Hypothalamus (tissue), 51 donors: Measurements from ENCODE around the gene SLC9A4.

Experiments used
- DNase-seq, 51 donors: peaks; one replicate each; lab custom pipeline; 2025; lab: John Stamatoyannopoulos, UW

SLC9A4 gene

DNA sequence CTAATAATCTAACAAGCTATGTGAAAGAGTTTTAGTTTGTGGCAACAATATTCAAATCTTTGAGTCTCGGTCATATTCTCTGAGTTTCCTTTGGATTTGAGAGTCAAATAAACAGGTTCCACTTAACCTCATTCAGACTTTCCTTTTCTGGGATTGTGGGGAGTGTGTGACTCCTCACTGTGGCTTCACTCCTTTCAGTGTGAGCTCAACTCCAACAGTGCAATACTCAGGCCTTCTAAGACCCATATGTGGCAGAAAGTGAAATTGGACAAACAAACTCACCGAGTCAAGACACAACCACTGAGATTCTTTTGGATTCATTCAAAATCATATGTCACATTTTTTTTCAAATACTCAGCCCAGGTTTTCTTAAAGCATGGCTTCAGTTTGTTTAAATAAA, 25.4 kb downstream of the SLC9A4 start:
- no peak for DNase-seq

- no peak for DNase-seq
Measured at GRCh38 chr2:102499558-102499957, 26.5 kb downstream of the SLC9A4 start.

DNA sequence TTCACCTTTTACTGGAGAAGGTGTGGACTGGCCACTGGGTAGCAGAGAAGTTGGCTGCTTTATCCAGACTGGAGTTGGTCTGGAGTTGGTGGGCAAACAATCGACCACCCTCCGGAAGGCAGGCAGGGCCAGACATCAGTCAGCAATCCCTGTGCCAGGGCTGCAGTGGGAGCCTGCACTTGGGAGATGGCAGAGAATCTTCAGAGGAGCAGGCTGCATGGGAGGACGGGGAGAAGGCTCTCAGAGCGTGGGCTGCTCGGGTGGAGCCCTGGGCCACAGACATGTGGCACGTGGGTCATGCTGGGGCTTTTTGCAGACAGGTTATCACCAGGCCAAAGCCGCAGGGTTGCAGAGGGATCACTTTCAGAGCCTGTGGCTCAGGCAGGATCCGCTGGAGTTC, 29.6 kb downstream of the SLC9A4 start:
- DNase-seq = no peak

- DNase-seq = no peak
Measured at GRCh38 chr2:102504833-102505232, 31.8 kb downstream of the SLC9A4 start.

DNA sequence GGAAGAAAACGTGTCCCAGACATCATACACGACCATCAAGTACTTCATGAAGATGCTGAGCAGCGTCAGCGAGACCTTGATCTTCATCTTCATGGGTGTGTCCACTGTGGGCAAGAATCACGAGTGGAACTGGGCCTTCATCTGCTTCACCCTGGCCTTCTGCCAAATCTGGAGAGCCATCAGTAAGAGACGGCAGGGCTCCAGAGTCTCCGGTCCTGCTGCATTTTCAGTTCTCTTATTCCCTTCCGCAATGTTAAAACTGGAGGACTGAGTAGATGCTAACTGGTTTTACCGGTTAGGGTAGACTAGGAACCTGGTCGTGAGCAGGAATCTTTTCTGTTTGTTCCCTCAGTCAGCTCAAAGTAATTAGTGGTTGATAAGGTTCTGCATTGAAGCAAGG, 32.3 kb downstream of the SLC9A4 start:
- DNase-seq = peak in 7 of 51 donors; percentile 1 to 9 (median 3)

DNA sequence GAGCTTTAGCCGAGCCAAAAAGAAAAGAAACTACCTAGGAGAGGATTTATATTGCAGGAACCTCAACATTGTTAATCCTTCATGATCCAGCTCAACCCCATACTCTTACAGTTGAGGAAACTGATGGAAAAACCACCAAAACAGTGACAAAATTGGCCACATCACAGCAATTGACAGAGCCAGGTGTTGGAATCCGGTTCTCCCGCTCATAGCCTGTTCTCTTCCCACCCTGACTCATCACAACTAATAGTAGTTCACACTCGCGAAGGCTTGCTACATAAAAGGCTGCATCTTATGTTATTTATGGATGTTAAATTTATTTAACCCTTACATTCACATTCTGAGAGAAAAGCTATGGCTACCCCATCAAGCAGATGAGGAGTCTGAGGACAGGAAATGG, 33.7 kb downstream of the SLC9A4 start:
- no peak for DNase-seq

DNA sequence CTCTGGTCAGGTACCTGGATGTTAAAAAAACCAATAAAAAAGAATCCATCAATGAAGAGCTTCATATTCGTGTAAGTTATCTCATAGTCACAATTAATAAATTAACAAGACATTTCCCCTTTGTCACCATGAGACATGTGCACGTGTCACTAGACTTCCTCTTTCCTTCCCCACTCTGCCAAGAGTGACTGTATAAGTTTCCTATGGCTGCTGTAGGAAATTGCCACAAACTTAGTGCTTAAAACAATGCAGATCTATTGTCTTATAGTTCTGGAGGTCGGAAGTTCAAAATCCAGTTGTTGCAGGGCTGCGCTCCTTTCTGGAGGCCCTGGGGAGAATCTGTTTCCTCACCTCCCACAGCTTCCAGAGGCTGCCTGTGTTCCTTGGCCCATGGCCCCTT, 35.8 kb downstream of the SLC9A4 start:
- no peak for DNase-seq

DNA sequence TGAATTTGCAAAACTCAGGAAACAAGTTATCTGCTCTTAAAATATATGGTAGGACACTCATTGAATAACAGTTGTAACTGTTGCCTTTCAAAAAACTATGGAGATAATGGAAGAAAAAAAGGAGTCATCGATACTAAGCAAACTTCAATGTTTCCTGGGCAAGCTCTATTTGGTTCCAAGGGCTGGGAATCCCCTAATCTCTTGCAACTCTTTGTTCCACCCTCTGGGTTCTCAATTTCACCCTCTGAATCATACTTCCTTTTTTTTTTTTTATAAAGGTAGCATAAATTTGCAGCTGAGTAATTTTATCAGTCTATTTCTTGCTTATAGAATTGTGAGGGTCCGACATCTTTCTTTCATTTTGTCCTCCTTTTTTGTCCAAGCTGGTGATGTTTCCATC, 36.7 kb downstream of the SLC9A4 start:
- DNase-seq = no peak

DNA sequence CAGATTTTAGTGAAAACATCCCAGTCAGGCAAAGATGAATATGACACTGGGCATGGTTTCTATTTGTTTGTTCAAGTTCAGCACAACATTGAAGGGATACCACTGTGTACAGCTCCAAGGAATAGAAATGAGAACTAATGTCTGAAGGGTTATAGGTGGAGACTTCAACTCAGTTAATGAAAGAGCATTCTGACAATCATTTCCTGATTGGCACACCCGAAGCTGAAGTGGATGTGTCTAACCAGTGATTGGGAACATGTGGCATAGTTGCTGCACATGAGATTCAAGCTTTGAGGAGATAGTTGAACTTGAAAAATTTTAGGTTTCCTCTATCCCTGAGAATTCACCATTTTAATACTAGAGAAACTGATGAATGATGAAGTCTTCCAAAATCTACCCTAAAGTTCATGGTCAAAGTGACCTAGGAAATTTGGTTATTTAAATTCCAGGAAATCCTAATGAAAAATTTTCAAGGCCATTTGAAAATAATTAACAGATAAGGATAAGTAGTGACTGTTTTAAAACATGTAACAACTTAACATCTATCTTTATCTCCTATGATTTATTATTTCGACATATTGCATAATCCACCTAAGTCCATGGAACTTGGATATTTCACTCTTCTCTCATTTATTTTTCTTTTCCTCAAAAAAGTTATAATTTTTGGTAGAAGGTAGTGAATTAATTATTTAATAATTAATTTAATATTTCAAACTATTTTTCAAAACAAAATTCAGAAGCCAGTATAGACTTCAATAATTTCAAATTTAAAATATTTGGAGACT, 38.0 kb downstream of the SLC9A4 start:
- no peak for DNase-seq

DNA sequence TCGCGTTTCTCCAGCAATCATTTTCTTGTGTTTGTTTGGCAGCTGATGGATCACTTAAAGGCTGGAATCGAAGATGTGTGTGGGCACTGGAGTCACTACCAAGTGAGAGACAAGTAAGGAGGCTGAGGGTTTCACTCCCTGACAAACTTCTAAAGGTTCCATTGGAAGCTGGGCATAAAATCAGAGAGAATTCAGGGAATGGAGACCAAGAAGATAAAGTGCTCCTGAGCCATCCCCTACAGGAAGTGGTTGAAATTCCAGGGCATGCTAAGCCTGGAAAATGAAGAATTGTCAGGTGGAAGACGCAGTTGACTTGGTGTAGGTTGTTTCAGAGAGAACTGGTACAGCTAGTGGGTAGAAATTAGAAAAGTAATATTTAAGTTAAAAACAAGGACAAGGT, 39.1 kb downstream of the SLC9A4 start:
- no peak for DNase-seq

- peak in 1 of 51 donors; percentile 28 for DNase-seq
Measured at GRCh38 chr2:102513355-102513939, 40.4 kb downstream of the SLC9A4 start.

- peak in 1 of 51 donors; percentile 41 for DNase-seq
Measured at GRCh38 chr2:102514061-102514785, 41.2 kb downstream of the SLC9A4 start.

- DNase-seq = no peak
Measured at GRCh38 chr2:102515851-102516250, 42.8 kb downstream of the SLC9A4 start.

DNA sequence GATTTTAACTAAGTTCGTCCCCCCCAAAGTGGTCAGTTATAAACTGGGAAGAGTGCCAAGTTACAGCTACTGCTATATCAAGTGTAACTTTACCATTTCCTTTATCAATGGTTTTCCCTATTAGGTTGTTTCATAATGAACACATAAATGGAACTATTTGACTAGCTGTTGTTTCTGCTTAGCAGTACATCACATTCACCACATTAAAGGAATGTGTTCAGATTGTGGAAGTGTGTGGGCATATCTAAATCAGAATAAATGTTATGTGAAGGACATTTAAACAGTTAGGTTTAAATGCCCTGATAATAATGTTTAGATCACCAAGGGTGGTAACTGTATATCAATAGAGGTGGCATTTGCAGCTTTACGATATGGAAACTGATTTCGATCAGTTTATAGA, 45.1 kb downstream of the SLC9A4 start:
- no peak for DNase-seq

DNA sequence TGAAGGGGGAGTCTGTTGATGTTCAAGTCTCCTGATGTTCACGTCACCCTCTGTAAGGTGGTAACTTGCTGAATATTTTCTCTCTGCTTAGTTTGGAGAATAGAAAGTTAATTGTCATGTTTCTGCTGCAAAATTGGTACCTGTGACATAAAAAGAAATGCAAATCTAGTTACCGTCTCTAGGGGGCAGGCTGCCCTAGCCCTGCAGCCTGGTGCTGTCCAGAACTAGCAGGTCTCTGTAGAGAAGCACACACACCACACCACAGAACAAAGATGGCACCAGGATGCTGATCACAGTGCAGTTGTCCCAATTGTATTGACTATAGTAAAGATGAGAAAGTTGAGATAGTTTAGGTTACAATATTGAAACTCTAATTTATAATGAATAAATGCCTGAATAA, 47.0 kb downstream of the SLC9A4 start:
- DNase-seq = no peak

DNA sequence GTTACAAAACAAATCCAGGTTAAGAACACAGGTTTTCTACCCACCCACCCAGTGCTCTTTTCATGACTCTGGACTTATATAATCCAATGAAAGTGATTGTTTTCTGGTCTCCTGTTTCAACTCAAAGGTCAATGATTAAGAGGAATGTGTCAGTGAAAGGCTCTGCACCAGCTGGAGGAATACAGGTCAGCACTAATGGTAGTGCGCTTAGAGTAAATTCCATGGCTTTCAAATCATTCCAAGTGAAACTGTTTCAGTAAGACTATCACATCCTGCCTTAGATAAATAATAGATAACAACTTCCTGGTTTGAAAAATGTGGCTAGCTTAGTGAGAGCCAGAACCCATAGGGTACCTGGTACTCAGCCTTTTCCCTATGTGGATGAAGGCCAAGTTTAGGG, 47.8 kb downstream of the SLC9A4 start:
- DNase-seq = no peak

- DNase-seq = no peak
Measured at GRCh38 chr2:102522162-102522561, 49.1 kb downstream of the SLC9A4 start.

- DNase-seq = no peak
Measured at GRCh38 chr2:102522890-102523289, 49.9 kb downstream of the SLC9A4 start.

DNA sequence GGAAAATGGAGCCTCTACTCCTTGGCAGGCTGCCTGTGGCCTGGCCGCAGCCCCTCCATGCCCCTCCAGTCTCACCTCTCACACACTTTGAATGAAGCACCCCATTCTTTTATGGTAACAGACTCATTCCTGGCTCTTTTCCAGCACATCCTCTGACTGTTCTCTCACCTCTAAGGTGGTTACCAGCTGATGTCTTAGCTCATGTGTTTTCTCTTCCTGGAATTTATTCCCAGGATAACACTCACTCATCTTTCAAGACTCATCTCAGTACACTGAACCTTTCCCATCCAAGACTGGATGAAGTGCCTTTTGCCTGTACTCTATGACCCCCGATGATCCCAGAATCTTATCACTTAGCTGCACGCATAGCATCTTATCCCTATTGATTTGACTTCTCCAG, 50.6 kb downstream of the SLC9A4 start:
- DNase-seq = no peak

- no peak for DNase-seq
Measured at GRCh38 chr2:102527086-102527485, 54.1 kb downstream of the SLC9A4 start.

DNA sequence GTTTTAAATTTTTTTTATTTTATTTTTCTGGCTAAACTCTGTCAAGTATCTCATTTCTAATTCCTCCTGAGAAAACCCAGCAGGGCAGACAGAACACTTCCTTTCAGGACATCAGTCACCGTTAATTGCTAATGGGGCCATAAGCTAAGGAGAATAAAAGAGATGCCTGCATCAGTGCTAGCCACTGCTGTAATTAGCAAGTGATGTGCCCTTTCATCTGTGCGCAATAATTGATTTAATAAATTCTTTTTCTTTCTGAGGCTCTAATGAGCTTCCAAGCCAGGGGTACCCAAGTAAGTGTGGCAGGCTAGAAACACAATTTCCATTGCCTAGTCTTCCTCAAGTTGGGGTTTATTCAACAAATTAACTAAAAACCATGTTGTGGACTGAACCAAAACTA, 65.5 kb downstream of the SLC9A4 start:
- DNase-seq = no peak

DNA sequence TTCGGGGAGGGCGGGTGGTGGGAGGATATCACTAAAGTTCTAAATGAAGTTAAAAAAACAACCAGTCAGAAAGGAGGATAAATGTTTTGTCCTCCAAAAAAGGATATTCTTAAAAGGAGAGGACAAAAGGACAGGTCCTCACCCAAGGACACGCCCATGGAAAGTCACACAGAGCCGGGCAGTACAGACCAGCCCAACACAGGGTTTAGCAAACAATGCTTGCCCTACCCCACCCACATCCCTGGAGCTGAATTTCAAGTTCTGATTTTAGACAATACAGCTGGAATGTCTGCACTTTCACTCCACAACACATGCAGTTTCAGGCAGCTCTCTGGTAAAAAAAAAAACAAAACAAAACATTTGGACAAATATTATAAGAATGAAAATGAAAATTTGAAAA, 67.9 kb downstream of the SLC9A4 start:
- no peak for DNase-seq
